NCI-H524 treated with DMSO at 0.1 percent for 48 hours (cell line): Measurements from ENCODE around the gene BAG3.
"Not testable (repeated sequence)": the region's sequence is repeated elsewhere in the genome, so short reads cannot be mapped to it uniquely, and the experiment has no call there.

Experiments used
- DNase-seq: peaks from one replicate; lab custom pipeline; 2025; lab: John Stamatoyannopoulos, UW

BAG3 gene

DNA sequence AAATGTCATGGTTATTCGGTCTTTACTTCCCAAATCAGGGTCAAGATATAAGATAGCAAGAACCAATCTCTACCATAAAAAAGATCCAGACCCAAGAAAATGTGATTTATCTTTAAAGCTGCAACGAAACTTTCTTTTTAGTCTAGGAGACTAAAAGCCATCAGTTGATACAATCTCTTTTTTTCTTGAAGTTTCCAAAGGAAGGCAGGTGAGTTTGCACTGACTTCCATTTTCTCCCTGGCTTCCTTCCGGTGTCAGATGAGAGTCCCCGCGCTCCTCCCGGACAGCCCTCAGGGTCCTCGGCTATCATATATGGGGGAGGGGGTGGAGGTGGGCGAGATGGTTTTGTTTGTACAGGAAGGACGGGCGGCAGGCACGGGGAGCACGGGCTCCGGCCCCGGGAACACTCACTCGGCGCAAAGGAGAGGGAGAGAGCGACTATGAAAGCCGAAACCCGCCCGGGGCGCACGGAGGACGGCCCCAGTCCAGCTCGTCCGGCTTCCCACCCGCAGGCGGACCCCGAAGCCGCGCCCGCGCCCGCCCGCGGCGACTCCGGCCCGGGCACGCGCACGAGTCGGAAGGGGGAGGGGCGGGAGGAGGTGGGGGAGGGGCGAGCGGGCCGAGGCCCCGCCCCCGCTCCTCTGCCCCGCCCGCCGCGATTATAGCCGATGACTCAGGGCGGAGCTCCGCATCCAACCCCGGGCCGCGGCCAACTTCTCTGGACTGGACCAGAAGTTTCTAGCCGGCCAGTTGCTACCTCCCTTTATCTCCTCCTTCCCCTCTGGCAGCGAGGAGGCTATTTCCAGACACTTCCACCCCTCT lies at the start of gene BAG3:
Gene BAG3 (plus strand): TSS at position 689 of the 822 bp plus-strand sequence. CDS start 296 bp downstream, outside the sequence.
- no peak for DNase-seq

GRCh38 chr10:119602241-119603095 lies 48.7 kb upstream of the BAG3 start:
- no peak for DNase-seq

GRCh38 chr10:119604468-119604867 lies 46.7 kb upstream of the BAG3 start:
- DNase-seq, result no peak

GRCh38 chr10:119608316-119609155 lies 42.6 kb upstream of the BAG3 start:
- no peak for DNase-seq

DNA sequence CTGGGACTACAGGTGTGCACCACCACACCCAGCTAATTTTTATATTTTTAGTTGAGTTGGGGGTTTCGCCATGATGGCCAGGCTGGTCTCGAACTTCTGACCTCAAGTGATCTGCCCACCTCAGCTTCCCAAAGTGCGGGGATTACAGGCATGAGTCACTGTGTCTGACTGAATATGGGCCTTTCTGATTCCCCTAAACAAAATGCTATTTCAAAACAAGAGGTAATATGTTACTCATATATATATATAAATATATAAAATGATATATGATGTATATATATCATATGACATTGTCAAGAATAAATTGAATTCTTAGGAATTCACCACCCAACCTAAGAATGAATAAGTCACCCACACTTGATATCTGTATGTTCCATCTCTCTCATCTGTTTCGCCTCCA lies 41.7 kb upstream of the BAG3 start:
- no peak for DNase-seq

DNA sequence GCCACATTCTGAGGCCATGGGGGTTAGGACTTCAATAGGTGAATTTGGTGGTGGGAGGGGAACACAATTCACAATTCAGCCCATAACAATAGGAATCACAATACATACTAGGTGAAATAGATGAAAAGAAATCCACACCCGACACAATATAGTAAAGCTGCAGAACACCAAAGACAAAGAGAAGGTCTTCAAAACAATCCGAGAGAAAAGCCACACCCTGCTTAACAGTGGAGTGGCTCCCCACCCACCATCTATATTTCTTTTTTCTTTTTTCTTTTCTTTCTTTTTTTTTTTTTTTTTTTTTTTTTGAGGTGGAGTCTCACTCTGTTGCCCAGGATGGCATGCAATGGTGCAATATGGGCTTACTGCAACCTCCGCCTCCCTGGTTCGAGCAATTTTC lies 39.7 kb upstream of the BAG3 start:
- no peak for DNase-seq

DNA sequence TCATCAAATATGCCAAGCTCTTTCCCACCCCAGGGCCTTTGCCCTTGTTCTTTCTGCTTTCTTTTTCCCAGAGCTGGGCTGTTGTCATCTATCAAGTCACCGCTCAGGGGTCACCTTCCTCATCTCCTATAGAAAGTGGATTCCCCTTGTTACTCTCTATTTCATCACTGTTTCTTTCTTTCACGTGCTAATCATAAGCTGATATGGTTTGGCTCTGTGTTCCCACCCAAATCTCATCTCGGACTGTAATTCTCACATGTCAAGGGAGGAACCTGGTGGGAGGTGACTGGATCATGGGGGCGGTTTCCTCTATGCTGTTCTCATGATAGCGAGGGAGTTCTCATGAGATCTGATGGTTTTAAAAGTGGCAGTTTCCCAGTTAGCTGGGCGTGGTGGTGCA lies 37.4 kb upstream of the BAG3 start:
- no peak for DNase-seq

GRCh38 chr10:119614686-119615085 lies 36.5 kb upstream of the BAG3 start:
- DNase-seq, result no peak

DNA sequence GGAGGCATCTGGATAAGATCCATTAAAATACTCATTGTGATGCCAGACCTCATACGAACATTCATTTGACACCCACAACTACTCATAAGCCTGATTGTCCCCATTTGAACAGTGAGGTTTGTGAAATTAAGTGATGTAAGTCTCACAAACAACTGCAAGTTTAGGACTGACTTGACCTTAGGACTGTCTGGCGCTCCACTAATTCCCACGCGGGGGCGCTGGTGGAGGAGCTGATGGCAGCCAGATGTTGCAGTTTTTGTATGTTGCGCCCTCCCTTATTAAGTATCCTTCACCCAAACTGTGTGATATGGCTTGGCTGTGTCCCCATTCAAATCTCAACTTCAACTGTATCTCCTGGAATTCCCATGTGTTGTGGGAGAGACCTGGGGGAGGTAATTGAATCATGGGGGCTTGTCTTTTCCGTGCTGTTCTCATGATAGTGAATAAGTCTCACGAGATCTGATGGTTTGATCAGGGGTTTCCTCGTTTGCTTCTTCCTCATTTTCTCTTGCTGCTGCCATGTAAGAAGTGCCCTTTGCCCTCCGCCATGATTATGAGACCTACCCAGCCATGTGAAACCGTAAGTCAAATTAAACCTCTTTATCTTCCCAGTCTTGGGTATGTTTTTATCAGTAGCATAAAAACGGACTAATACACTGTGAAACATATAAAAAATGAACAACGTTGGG lies 34.2 kb upstream of the BAG3 start:
- DNase-seq, result no peak

DNA sequence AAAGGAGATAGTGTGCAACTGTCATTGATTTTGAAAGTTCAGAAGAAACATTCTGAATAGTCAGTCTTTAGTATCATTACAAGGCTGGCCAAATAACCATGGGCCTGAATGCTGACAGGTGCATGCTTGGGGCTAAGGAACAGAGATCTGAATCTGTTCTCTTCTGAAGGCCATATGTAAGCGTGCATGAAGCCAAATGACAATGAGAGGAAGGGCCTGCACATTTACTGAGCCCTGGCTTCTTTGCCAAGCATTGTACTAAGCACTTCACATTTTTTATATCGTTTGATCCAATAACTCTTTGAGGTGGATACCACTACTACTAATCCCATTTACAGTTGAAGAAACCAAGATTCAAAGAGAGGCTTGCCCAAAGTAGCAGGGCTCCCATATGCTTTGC lies 32.0 kb upstream of the BAG3 start:
- no peak for DNase-seq

DNA sequence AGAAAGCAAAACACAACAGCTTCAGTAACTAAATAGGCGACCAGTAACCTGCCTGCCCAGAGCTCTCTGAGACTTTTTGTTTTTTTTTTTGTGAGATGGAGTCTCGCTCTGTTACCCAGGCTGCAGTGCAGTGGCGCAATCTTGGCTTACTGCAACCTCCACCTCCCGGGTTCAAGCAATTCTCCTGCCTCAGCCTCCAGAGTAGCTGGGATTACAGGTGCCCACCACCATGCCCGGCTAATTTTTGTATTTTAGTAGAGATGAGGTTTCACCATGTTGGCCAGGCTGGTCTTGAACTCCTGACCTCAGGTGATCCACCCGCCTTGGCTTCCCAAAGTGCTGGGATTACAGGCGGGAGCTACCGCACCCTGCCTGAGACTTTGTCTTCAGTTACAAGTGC lies 31.4 kb upstream of the BAG3 start:
- not testable (repeated sequence) for DNase-seq

DNA sequence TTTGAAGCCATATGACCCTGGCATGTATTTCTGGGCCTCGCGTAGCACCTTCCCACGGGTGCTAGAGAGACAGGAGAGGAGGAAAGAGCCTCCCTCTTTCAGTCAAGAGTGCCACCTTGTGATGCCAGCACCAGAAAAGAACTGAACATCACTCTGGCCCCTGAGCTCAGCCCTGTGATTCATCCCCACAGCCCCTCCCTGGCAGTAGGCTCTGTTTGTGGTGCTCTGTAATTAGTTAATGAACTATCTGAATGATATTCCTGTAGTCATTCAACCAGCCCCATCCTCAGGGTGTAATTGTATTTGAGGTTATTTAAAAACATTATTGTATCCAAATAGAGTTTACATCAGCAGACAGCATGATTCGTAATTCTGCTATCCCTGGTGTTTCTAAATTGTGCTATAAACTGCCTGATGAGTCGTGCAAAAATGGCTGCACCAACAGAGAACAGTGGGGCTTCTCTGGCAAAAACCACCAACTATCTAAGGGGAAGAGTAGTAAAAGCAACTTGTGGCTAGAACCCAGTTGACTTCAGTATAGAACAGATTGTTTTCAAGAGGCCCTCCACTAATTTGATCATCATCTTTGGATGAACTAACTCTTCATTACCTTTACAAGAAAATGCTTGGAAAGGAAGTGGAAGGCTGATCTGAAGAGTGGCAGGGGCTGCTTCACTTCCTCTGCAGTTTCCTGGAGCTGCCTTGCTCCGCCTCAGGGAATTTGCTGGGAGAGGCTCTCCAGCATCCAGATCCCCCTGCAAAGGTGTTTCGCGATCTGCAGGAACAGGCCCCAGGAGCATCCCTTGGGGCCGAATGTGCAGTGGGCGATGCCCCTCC lies 30.7 kb upstream of the BAG3 start:
- DNase-seq, result no peak

DNA sequence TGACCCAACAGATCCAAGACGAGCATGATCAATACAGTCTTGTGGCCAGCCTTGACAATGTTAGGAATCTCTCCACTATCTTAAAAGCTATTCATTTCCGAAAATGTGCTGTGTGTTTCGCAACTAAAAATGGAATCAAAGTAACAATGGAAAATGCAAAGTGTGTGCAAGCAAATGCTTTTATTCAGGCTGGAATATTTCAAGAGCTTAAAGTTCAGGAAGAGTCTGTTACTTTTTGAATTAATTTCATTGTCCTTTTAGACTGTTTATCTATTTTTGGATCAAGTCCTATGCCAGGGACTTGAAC lies 30.1 kb upstream of the BAG3 start:
- no peak for DNase-seq

DNA sequence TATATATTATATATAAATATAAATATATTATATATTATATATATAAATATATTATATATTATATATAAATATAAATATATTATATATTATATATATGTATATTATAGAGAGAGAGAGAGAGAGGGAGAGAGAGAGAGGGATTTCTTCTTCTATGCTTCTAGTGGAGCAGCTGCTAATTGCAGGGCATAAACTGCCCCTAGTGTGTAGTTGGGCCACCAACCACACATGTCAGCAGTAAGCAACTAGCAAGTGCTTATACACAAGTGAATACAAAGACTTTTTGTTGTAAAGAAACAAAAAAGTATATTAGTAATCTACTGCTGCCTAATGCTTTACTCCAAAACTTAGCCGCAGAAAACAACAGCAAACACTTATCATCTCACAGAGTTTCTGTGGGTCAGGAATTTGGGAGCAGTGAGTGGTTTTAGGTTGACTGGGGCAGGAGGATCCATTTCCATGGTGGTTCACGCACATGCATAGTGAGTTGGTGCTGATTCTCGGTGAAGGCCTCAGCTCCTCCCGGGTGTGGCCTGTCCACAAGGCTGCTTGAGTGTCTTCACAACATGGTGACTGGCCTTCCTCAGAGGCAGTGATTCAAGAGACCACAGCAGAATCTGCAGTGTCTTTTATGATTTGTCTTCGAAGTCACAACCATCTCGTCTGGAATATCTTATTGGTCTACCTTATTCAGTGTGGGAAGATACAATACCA lies 25.5 kb upstream of the BAG3 start:
- no peak for DNase-seq

DNA sequence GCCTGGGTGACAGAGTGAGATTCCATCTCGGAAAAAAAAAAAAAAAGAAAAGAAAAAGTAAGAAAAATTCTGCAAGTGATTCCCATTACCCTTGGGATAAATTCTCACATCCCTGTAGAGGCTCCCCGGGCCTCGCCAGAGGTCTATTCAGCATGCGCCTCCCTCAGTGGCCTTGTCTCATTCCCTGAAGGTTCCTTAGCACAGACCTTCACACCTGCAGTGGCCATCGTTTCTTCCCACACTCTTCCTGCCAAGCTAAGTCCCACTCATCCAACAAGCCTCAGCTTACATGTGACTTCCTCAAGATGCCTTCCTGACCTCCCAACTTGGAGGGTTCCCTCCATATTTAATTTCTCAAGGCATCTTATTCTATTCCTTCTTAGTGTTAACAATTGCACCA lies 20.9 kb upstream of the BAG3 start:
- no peak for DNase-seq

GRCh38 chr10:119633538-119634218 lies 17.5 kb upstream of the BAG3 start:
- no peak for DNase-seq

GRCh38 chr10:119634219-119634544 lies 17.0 kb upstream of the BAG3 start:
- DNase-seq, result no peak

- DNase-seq, result no peak
These were observed 13.5 kb upstream of the BAG3 start for GRCh38 chr10:119637631-119638030.

GRCh38 chr10:119638982-119639381 lies 12.2 kb upstream of the BAG3 start:
- DNase-seq, result no peak

- no peak for DNase-seq
These were observed 10.8 kb upstream of the BAG3 start for GRCh38 chr10:119640384-119640783.
